OCI-LY3 (cell line): ENCODE measurements around the gene HBQ1.

Experiments
- EZH2phosphoT487 ChIP-seq: fragments of 200-600 bp; shearing (Covaris generic); IDR thresholded peaks from 2 replicates; pipeline ENCODE4 v1.6.1; 2018; ENCODE audit warnings: antibody characterized with exemption, mixed run types, low read depth
- TF ChIP-seq, protein P1 (sequence below): fragments of 200-600, 300-600 bp; sonication (generic); IDR thresholded peaks from 2 replicates; pipeline ENCODE4 v1.5.1; 2014; ENCODE audit warnings: antibody characterized with exemption, low read length, low read depth

- TF ChIP-seq, protein P1, sequence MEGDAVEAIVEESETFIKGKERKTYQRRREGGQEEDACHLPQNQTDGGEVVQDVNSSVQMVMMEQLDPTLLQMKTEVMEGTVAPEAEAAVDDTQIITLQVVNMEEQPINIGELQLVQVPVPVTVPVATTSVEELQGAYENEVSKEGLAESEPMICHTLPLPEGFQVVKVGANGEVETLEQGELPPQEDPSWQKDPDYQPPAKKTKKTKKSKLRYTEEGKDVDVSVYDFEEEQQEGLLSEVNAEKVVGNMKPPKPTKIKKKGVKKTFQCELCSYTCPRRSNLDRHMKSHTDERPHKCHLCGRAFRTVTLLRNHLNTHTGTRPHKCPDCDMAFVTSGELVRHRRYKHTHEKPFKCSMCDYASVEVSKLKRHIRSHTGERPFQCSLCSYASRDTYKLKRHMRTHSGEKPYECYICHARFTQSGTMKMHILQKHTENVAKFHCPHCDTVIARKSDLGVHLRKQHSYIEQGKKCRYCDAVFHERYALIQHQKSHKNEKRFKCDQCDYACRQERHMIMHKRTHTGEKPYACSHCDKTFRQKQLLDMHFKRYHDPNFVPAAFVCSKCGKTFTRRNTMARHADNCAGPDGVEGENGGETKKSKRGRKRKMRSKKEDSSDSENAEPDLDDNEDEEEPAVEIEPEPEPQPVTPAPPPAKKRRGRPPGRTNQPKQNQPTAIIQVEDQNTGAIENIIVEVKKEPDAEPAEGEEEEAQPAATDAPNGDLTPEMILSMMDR, result no peak
- TF ChIP-seq EZH2phosphoT487, result no peak
These were observed 39.8 kb downstream of the HBQ1 start for GRCh38 chr16:220021-220420.
